Activated naive CD4-positive, alpha-beta T cell treated with anti-CD3 and anti-CD28 coated beads, Interleukin-2, amount 50 U/mL, for 24 hours (primary cell): ENCODE results near the gene MPDU1.
"Not testable (repeated sequence)": the region's sequence is repeated elsewhere in the genome, so short reads cannot be mapped to it uniquely, and the experiment has no call there.

Experiments
- H3K27ac Mint-ChIP-seq: one replicate; pipeline ENCODE4 v1.8.0; 2021; ENCODE audit warnings: mild to moderate bottlenecking, mixed read lengths
- H3K27me3 Mint-ChIP-seq: one replicate; pipeline ENCODE4 v1.8.0; 2021; ENCODE audit warnings: mixed read lengths
- H3K36me3 Mint-ChIP-seq: one replicate; pipeline ENCODE4 v1.8.0; 2021; ENCODE audit warnings: mixed read lengths
- H3K4me1 Mint-ChIP-seq: one replicate; pipeline ENCODE4 v1.8.0; 2021; ENCODE audit warnings: mixed read lengths
- H3K4me3 Mint-ChIP-seq: one replicate; pipeline ENCODE4 v1.8.0; 2021; ENCODE audit warnings: mild to moderate bottlenecking, mixed read lengths
- H3K9me3 Mint-ChIP-seq: one replicate; pipeline ENCODE4 v1.8.0; 2021; ENCODE audit warnings: mixed read lengths

Gene MPDU1

GRCh38 chr17:7614425-7615264, 31.0 kb downstream of the MPDU1 start, which contains the start of gene FXR2:
FXR2 (minus strand) TSS chr17:7614897; CDS start chr17:7614532, 365 bp downstream.
- Mint-ChIP-seq H3K36me3 (peaks cover 3% of the 10 kb centered on the region), H3K27me3 (no peaks in the 10 kb centered on the region), H3K4me1 (peaks cover 39% of the 10 kb centered on the region), H3K4me3 (peak within 1 kb of the TSS; percentile 99), H3K27ac (peak within 1 kb of the TSS; percentile 98), H3K9me3 (no peaks in the 10 kb centered on the region)

GRCh38 chr17:7615265-7615747, 31.7 kb downstream of the MPDU1 start:
- no peaks in the 10 kb centered on the region for H3K9me3 Mint-ChIP-seq
- peak overlapping the region; percentile 93 for H3K4me3 Mint-ChIP-seq
- no peaks in the 10 kb centered on the region for H3K27me3 Mint-ChIP-seq
- peaks cover 3% of the 10 kb centered on the region for H3K36me3 Mint-ChIP-seq
- H3K4me1 Mint-ChIP-seq = peaks cover 37% of the 10 kb centered on the region
- peak overlapping the region; percentile 94 for H3K27ac Mint-ChIP-seq

- Mint-ChIP-seq H3K4me3 (no peak overlapping the region), H3K4me1 (peaks cover 4% of the 10 kb centered on the region), H3K27me3 (no peaks in the 10 kb centered on the region), H3K27ac (no peak overlapping the region), H3K36me3 (no peaks in the 10 kb centered on the region), H3K9me3 (no peaks in the 10 kb centered on the region)
These were observed 35.0 kb downstream of the MPDU1 start for GRCh38 chr17:7618608-7619007.

- H3K4me1 Mint-ChIP-seq = no peaks in the 10 kb centered on the region
- no peak overlapping the region for H3K4me3 Mint-ChIP-seq
- H3K9me3 Mint-ChIP-seq = no peaks in the 10 kb centered on the region
- H3K27me3 Mint-ChIP-seq = no peaks in the 10 kb centered on the region
- H3K36me3 Mint-ChIP-seq = no peaks in the 10 kb centered on the region
- H3K27ac Mint-ChIP-seq = no peak overlapping the region
These were observed 37.2 kb downstream of the MPDU1 start for GRCh38 chr17:7620835-7621234.

- H3K4me1 Mint-ChIP-seq = peaks cover 19% of the 10 kb centered on the region
- no peak overlapping the region for H3K4me3 Mint-ChIP-seq
- no peaks in the 10 kb centered on the region for H3K9me3 Mint-ChIP-seq
- peak overlapping the region; percentile 41 for H3K27ac Mint-ChIP-seq
- no peaks in the 10 kb centered on the region for H3K27me3 Mint-ChIP-seq
- H3K36me3 Mint-ChIP-seq = no peaks in the 10 kb centered on the region
These were observed 40.0 kb downstream of the MPDU1 start for GRCh38 chr17:7623661-7624060.

GRCh38 chr17:7625749-7626148, 42.1 kb downstream of the MPDU1 start:
- H3K27ac Mint-ChIP-seq, H3K4me3 Mint-ChIP-seq, H3K27me3 Mint-ChIP-seq, H3K9me3 Mint-ChIP-seq, H3K36me3 Mint-ChIP-seq: not testable (repeated sequence)
- H3K4me1 Mint-ChIP-seq = peaks cover 19% of the 10 kb centered on the region

- H3K36me3 Mint-ChIP-seq = no peaks in the 10 kb centered on the region
- H3K4me3 Mint-ChIP-seq = peak overlapping the region; percentile 88
- H3K4me1 Mint-ChIP-seq = peaks cover 19% of the 10 kb centered on the region
- no peaks in the 10 kb centered on the region for H3K27me3 Mint-ChIP-seq
- no peaks in the 10 kb centered on the region for H3K9me3 Mint-ChIP-seq
- peak overlapping the region; percentile 30 for H3K27ac Mint-ChIP-seq
These were observed 42.7 kb downstream of the MPDU1 start for GRCh38 chr17:7626307-7626706.

- Mint-ChIP-seq H3K4me3 (peak overlapping the region; percentile 88), H3K27ac (no peak overlapping the region), H3K27me3 (no peaks in the 10 kb centered on the region), H3K9me3 (no peaks in the 10 kb centered on the region), H3K4me1 (peaks cover 19% of the 10 kb centered on the region), H3K36me3 (no peaks in the 10 kb centered on the region)
These were observed 43.3 kb downstream of the MPDU1 start for GRCh38 chr17:7626956-7627249.

GRCh38 chr17:7627250-7628121, 43.8 kb downstream of the MPDU1 start, which contains the start of gene SAT2:
SAT2 (minus strand) TSS chr17:7627821; CDS start chr17:7627635, 186 bp downstream.
- no peaks in the 10 kb centered on the region for H3K27me3 Mint-ChIP-seq
- H3K4me1 Mint-ChIP-seq = peaks cover 19% of the 10 kb centered on the region
- H3K36me3 Mint-ChIP-seq = no peaks in the 10 kb centered on the region
- H3K9me3 Mint-ChIP-seq = no peaks in the 10 kb centered on the region
- peak within 1 kb of the TSS; percentile 88 for H3K4me3 Mint-ChIP-seq
- peak within 1 kb of the TSS; percentile 59 for H3K27ac Mint-ChIP-seq

GRCh38 chr17:7629939-7630571, 46.4 kb downstream of the MPDU1 start, which contains the start of gene SHBG:
SHBG (plus strand) TSS chr17:7630135; CDS start chr17:7630173, 38 bp downstream.
- Mint-ChIP-seq H3K36me3 (no peaks in the 10 kb centered on the region), H3K9me3 (no peaks in the 10 kb centered on the region), H3K27me3 (no peaks in the 10 kb centered on the region), H3K4me1 (peaks cover 19% of the 10 kb centered on the region), H3K27ac (no peak within 1 kb of the TSS), H3K4me3 (no peak within 1 kb of the TSS)

GRCh38 chr17:7631398-7632380, 48.0 kb downstream of the MPDU1 start:
- H3K9me3 Mint-ChIP-seq = no peaks in the 10 kb centered on the region
- H3K4me1 Mint-ChIP-seq = peaks cover 11% of the 10 kb centered on the region
- H3K27me3 Mint-ChIP-seq = no peaks in the 10 kb centered on the region
- no peak overlapping the region for H3K27ac Mint-ChIP-seq
- no peaks in the 10 kb centered on the region for H3K36me3 Mint-ChIP-seq
- no peak overlapping the region for H3K4me3 Mint-ChIP-seq

- H3K9me3 Mint-ChIP-seq = no peaks in the 10 kb centered on the region
- H3K27ac Mint-ChIP-seq = no peak overlapping the region
- no peak overlapping the region for H3K4me3 Mint-ChIP-seq
- H3K4me1 Mint-ChIP-seq = peaks cover 3% of the 10 kb centered on the region
- H3K27me3 Mint-ChIP-seq = no peaks in the 10 kb centered on the region
- no peaks in the 10 kb centered on the region for H3K36me3 Mint-ChIP-seq
These were observed 48.8 kb downstream of the MPDU1 start for GRCh38 chr17:7632492-7632894.

- Mint-ChIP-seq H3K4me1 (peaks cover 3% of the 10 kb centered on the region), H3K9me3 (no peaks in the 10 kb centered on the region), H3K36me3 (no peaks in the 10 kb centered on the region), H3K27me3 (no peaks in the 10 kb centered on the region), H3K4me3 (no peak overlapping the region), H3K27ac (no peak overlapping the region)
These were observed 49.4 kb downstream of the MPDU1 start for GRCh38 chr17:7633093-7633492.

GRCh38 chr17:7634384-7634783, 50.7 kb downstream of the MPDU1 start:
- H3K27ac Mint-ChIP-seq = no peak overlapping the region
- no peaks in the 10 kb centered on the region for H3K36me3 Mint-ChIP-seq
- H3K4me1 Mint-ChIP-seq = no peaks in the 10 kb centered on the region
- H3K27me3 Mint-ChIP-seq = no peaks in the 10 kb centered on the region
- no peaks in the 10 kb centered on the region for H3K9me3 Mint-ChIP-seq
- H3K4me3 Mint-ChIP-seq = no peak overlapping the region
